Measurements from ENCODE around the gene MRPS18A.
A peak's percentile ranks its signal among the peaks of the same experiment; 100 is the strongest.

Gene MRPS18A

GRCh38 chr6:43719511-43719910, 31.9 kb upstream of the MRPS18A start:
- H3K9ac ChIP-seq (ENCODE audit: low read depth, low read length, poor library complexity) = no peak overlapping the region
- peak overlapping the region; percentile 9 for H3K18ac ChIP-seq (ENCODE audit: low read length)
- no peaks in the 10 kb centered on the region for H3K9me3 ChIP-seq (replicated peaks in 1 of 2; ENCODE audit: control insufficient read depth in 2 of 2, insufficient read depth in 1 of 2, low read depth in 1 of 2, low read length in 2 of 2)
- no peak overlapping the region for H4K91ac ChIP-seq (ENCODE audit: low read depth, low read length, poor library complexity)
- no peak for DNase-seq (ENCODE audit: low spot score)
- no peak overlapping the region for H2BK15ac ChIP-seq (ENCODE audit: low read length)
- H2BK12ac ChIP-seq (ENCODE audit: low read length) = no peak overlapping the region
- peaks cover 0 to 26% (median 0%) of the 10 kb centered on the region in 3 experiments for H3K27me3 ChIP-seq (ENCODE audit: control insufficient read depth in 3 of 3, insufficient read depth in 3 of 3, low read depth in 1 of 3, low read length in 3 of 3)
- no peak overlapping the region for H2AFZ ChIP-seq (ENCODE audit: low read length)
- no peaks in the 10 kb centered on the region for H3K36me3 ChIP-seq (replicated peaks in 1 of 2; ENCODE audit: control insufficient read depth in 2 of 2, insufficient read depth in 2 of 2, low read length in 2 of 2)
- no peak overlapping the region for H4K8ac ChIP-seq (ENCODE audit: low read depth, low read length)
- H3K14ac ChIP-seq (ENCODE audit: low read length) = no peak overlapping the region
- H2BK5ac ChIP-seq (ENCODE audit: low read length) = peak overlapping the region; percentile 16
- H3K23ac ChIP-seq (ENCODE audit: low read depth, low read length, poor library complexity) = no peak overlapping the region
- peak overlapping the region; percentile 20 for H2AK5ac ChIP-seq (ENCODE audit: low read depth, low read length)
- H3K4me1 ChIP-seq (ENCODE audit: control insufficient read depth in 2 of 2, insufficient read depth in 1 of 2, low read depth in 1 of 2, low read length in 2 of 2) = peaks cover 0 to 6% of the 10 kb centered on the region in 2 donors
- H3K4me2 ChIP-seq (ENCODE audit: insufficient read depth, low read length, poor library complexity, severe bottlenecking) = no peak overlapping the region
- H2BK120ac ChIP-seq (ENCODE audit: low read depth, low read length) = no peak overlapping the region
- WGBS, 2 donors (ENCODE audit: extremely low coverage in 2 of 2, insufficient read length in 2 of 2, insufficient replicate concordance in 1 of 2) = no CpG with 5 or more reads among the region's 7 CpGs
- H3K4me3 ChIP-seq (ENCODE audit: low read length in 2 of 2) = no peak overlapping the region
- H3K4ac ChIP-seq (ENCODE audit: low read length) = no peak overlapping the region
- no peak overlapping the region for H3K27ac ChIP-seq (replicated peaks; ENCODE audit: low read length)
- no peaks in the 10 kb centered on the region for H3K79me1 ChIP-seq (ENCODE audit: low read depth, low read length)

GRCh38 chr6:43718387-43719105, 31.0 kb upstream of the MRPS18A start:
- Histone ChIP-seq H3K27ac (replicated peaks; ENCODE audit: low read length) (no peak overlapping the region), H3K27me3 (ENCODE audit: control insufficient read depth in 3 of 3, insufficient read depth in 3 of 3, low read depth in 1 of 3, low read length in 3 of 3) (peaks cover 0 to 25% (median 0%) of the 10 kb centered on the region in 3 experiments), H3K79me1 (ENCODE audit: low read depth, low read length) (no peaks in the 10 kb centered on the region), H3K9me3 (replicated peaks in 1 of 2; ENCODE audit: control insufficient read depth in 2 of 2, insufficient read depth in 1 of 2, low read depth in 1 of 2, low read length in 2 of 2) (no peaks in the 10 kb centered on the region), H3K9ac (ENCODE audit: low read depth, low read length, poor library complexity) (no peak overlapping the region), H3K36me3 (replicated peaks in 1 of 2; ENCODE audit: control insufficient read depth in 2 of 2, insufficient read depth in 2 of 2, low read length in 2 of 2) (no peaks in the 10 kb centered on the region), H3K4me1 (ENCODE audit: control insufficient read depth in 2 of 2, insufficient read depth in 1 of 2, low read depth in 1 of 2, low read length in 2 of 2) (peaks cover 6 to 12% of the 10 kb centered on the region in 2 donors), H3K4me2 (ENCODE audit: insufficient read depth, low read length, poor library complexity, severe bottlenecking) (no peak overlapping the region), H2BK12ac (ENCODE audit: low read length) (no peak overlapping the region), H3K14ac (ENCODE audit: low read length) (no peak overlapping the region), H2BK15ac (ENCODE audit: low read length) (peak overlapping the region; percentile 75), H3K4ac (ENCODE audit: low read length) (no peak overlapping the region), H3K23ac (ENCODE audit: low read depth, low read length, poor library complexity) (no peak overlapping the region), H2AK5ac (ENCODE audit: low read depth, low read length) (peak overlapping the region; percentile 0), H4K8ac (ENCODE audit: low read depth, low read length) (no peak overlapping the region), H3K4me3 (ENCODE audit: low read length in 2 of 2) (no peak overlapping the region), H3K18ac (ENCODE audit: low read length) (peak overlapping the region; percentile 23), H2BK120ac (ENCODE audit: low read depth, low read length) (no peak overlapping the region), H2AFZ (ENCODE audit: low read length) (no peak overlapping the region), H4K91ac (ENCODE audit: low read depth, low read length, poor library complexity) (no peak overlapping the region), H2BK5ac (ENCODE audit: low read length) (no peak overlapping the region)
- WGBS, 2 donors (ENCODE audit: extremely low coverage in 2 of 2, insufficient read length in 2 of 2, insufficient replicate concordance in 1 of 2) = no CpG with 5 or more reads among the region's 13 CpGs
- DNase-seq (ENCODE audit: low spot score) = no peak

DNA sequence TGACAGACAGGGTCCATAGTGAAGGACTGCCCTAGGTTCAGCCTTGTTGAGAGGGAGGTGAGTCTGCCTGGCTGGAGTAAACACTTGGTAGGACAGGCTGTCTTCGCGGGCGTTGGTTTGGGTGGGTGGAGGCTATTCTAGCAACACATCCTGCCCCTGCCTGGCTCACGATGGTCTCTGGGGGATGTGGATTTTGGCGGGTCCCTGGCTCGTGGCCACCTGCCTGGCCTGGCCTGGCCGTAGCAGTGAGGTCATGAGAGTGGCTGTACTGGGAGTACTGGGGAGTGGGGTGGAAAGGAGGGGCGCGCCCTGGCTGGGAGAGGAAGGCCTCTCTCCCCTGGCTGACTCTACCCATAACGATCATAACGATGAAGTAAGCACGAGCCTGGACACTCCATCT, 30.2 kb upstream of the MRPS18A start:
- Histone ChIP-seq H3K27ac (replicated peaks; ENCODE audit: low read length) (no peak overlapping the region), H2AFZ (ENCODE audit: low read length) (no peak overlapping the region), H3K27me3 (ENCODE audit: control insufficient read depth in 3 of 3, insufficient read depth in 3 of 3, low read depth in 1 of 3, low read length in 3 of 3) (peaks cover 0 to 25% (median 0%) of the 10 kb centered on the region in 3 experiments), H3K23ac (ENCODE audit: low read depth, low read length, poor library complexity) (peak overlapping the region; percentile 76), H2BK5ac (ENCODE audit: low read length) (no peak overlapping the region), H3K9ac (ENCODE audit: low read depth, low read length, poor library complexity) (peak overlapping the region; percentile 55), H3K14ac (ENCODE audit: low read length) (no peak overlapping the region), H3K4me2 (ENCODE audit: insufficient read depth, low read length, poor library complexity, severe bottlenecking) (no peak overlapping the region), H2BK12ac (ENCODE audit: low read length) (peak overlapping the region; percentile 60), H3K4me3 (ENCODE audit: low read length in 2 of 2) (no peak overlapping the region), H4K91ac (ENCODE audit: low read depth, low read length, poor library complexity) (no peak overlapping the region), H3K4ac (ENCODE audit: low read length) (no peak overlapping the region), H3K36me3 (replicated peaks in 1 of 2; ENCODE audit: control insufficient read depth in 2 of 2, insufficient read depth in 2 of 2, low read length in 2 of 2) (no peaks in the 10 kb centered on the region), H3K9me3 (replicated peaks in 1 of 2; ENCODE audit: control insufficient read depth in 2 of 2, insufficient read depth in 1 of 2, low read depth in 1 of 2, low read length in 2 of 2) (no peaks in the 10 kb centered on the region), H3K18ac (ENCODE audit: low read length) (peak overlapping the region; percentile 77), H2BK15ac (ENCODE audit: low read length) (peak overlapping the region; percentile 75), H2BK120ac (ENCODE audit: low read depth, low read length) (peak overlapping the region; percentile 33), H2AK5ac (ENCODE audit: low read depth, low read length) (peak overlapping the region; percentile 0), H3K79me1 (ENCODE audit: low read depth, low read length) (no peaks in the 10 kb centered on the region), H4K8ac (ENCODE audit: low read depth, low read length) (no peak overlapping the region), H3K4me1 (ENCODE audit: control insufficient read depth in 2 of 2, insufficient read depth in 1 of 2, low read depth in 1 of 2, low read length in 2 of 2) (peaks cover 6 to 12% of the 10 kb centered on the region in 2 donors)
- no CpG with 5 or more reads among the region's 12 CpGs for WGBS, 2 donors (ENCODE audit: extremely low coverage in 2 of 2, insufficient read length in 2 of 2, insufficient replicate concordance in 1 of 2)
- no peak for DNase-seq (ENCODE audit: low spot score)

- Histone ChIP-seq H3K4me1 (ENCODE audit: control insufficient read depth in 2 of 2, insufficient read depth in 1 of 2, low read depth in 1 of 2, low read length in 2 of 2) (peaks cover 6 to 12% of the 10 kb centered on the region in 2 donors), H3K23ac (ENCODE audit: low read depth, low read length, poor library complexity) (peak overlapping the region; percentile 76), H2BK120ac (ENCODE audit: low read depth, low read length) (no peak overlapping the region), H3K18ac (ENCODE audit: low read length) (peak overlapping the region; percentile 41), H3K79me1 (ENCODE audit: low read depth, low read length) (no peaks in the 10 kb centered on the region), H3K14ac (ENCODE audit: low read length) (no peak overlapping the region), H2AFZ (ENCODE audit: low read length) (no peak overlapping the region), H3K27ac (replicated peaks; ENCODE audit: low read length) (no peak overlapping the region), H3K4ac (ENCODE audit: low read length) (no peak overlapping the region), H4K91ac (ENCODE audit: low read depth, low read length, poor library complexity) (no peak overlapping the region), H2BK15ac (ENCODE audit: low read length) (peak overlapping the region; percentile 75), H2BK12ac (ENCODE audit: low read length) (no peak overlapping the region), H3K4me3 (ENCODE audit: low read length in 2 of 2) (no peak overlapping the region), H2BK5ac (ENCODE audit: low read length) (no peak overlapping the region), H2AK5ac (ENCODE audit: low read depth, low read length) (peak overlapping the region; percentile 0), H3K27me3 (ENCODE audit: control insufficient read depth in 3 of 3, insufficient read depth in 3 of 3, low read depth in 1 of 3, low read length in 3 of 3) (peaks cover 0 to 25% (median 0%) of the 10 kb centered on the region in 3 experiments), H4K8ac (ENCODE audit: low read depth, low read length) (no peak overlapping the region), H3K36me3 (replicated peaks in 1 of 2; ENCODE audit: control insufficient read depth in 2 of 2, insufficient read depth in 2 of 2, low read length in 2 of 2) (no peaks in the 10 kb centered on the region), H3K9me3 (replicated peaks in 1 of 2; ENCODE audit: control insufficient read depth in 2 of 2, insufficient read depth in 1 of 2, low read depth in 1 of 2, low read length in 2 of 2) (no peaks in the 10 kb centered on the region), H3K9ac (ENCODE audit: low read depth, low read length, poor library complexity) (peak overlapping the region; percentile 55), H3K4me2 (ENCODE audit: insufficient read depth, low read length, poor library complexity, severe bottlenecking) (no peak overlapping the region)
- DNase-seq (ENCODE audit: low spot score) = no peak
- WGBS, 2 donors (ENCODE audit: extremely low coverage in 2 of 2, insufficient read length in 2 of 2, insufficient replicate concordance in 1 of 2) = no CpG with 5 or more reads among the region's 8 CpGs
These were observed 29.8 kb upstream of the MRPS18A start for GRCh38 chr6:43717389-43717788.

Measured in neuronal stem cell (in vitro differentiated cells).